SKM-1 (cell line): Measurements from ENCODE around the gene PTOV1.

ENCODE experiments used
- DNase-seq: peaks from one replicate; lab custom pipeline; 2025; ENCODE audit not compliant: unreplicated experiment; lab: John Stamatoyannopoulos, UW

PTOV1 gene

DNA sequence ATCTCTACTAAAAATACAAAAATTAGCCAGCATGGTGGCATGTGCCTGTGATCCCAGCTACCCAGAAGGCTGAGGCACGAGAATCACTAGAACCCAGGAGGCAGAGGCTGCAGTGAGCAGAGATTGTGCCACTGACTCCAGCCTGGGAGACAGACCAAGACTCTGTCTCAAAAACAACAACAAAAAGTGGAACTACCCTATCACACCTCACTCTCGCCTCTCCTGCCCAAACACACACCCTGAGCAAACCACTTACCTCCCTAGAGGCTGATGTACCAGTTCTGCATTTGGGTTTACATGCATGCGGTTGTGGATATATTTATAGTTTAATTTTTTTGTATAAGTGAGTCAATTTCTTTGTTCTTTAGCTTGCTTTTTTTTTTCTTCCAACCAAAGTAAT lies 7.7 kb upstream of the PTOV1 start:
- no peak for DNase-seq

GRCh38 chr19:49844138-49845095 lies 6.5 kb upstream of the PTOV1 start:
- peak; percentile 2 for DNase-seq

GRCh38 chr19:49845414-49845813 lies 5.5 kb upstream of the PTOV1 start:
- no peak for DNase-seq

DNA sequence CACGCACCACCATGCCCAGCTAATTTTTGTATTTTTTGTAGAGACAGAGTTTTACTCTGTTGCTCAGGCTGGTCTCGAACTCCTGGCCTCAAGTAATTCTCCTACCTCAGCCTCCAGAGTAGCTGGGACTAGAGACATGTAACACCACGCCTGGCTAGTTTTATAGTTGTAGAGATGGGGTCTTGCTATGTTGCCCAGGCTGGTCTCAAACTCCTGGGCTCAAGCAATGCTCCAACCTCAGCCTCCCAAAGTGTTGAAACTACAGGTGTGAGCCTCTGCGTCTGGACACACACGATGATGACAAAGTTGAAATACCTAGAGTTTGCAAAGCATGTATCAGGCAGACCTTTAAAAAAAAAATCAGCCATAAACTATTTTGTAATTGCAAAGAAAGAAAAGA lies 4.6 kb upstream of the PTOV1 start:
- no peak for DNase-seq

GRCh38 chr19:49847731-49848696 lies 2.9 kb upstream of the PTOV1 start:
- no peak for DNase-seq

DNA sequence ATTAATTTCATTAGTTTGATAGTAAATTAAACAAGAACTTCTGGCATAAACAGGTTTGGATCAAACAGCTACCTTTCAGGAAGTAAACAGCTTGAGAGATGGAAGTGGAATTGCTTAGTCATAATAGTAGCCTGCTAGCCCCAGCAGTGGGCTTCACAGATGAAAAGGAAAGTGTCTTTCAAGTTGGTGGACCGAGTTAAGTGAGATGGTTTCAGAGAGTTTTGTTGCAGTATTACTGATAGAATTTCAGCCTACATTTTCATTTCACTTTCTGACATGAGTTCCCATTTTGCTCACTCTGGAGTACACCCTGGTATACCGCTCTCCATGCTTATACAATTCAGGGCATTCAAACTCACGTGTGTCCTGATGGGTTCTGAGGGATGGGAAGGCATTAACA lies 2.0 kb upstream of the PTOV1 start:
- no peak for DNase-seq

- DNase-seq: no peak
These were observed 1.3 kb upstream of the PTOV1 start for GRCh38 chr19:49849433-49850220.

DNA sequence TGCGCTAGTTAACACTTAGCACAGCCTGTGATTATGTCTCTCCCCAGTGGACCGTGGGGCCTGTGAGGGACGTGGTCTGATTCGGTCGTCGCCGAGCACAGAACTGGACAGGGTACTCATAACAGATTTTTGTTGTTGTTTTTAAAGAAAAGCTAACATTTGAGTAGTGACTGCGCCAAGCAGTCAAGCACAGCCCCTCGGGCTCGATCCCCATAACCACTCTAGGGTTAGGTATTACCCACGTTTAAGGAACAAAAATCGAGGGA lies 805 bp upstream of the PTOV1 start:
- no peak for DNase-seq

DNA sequence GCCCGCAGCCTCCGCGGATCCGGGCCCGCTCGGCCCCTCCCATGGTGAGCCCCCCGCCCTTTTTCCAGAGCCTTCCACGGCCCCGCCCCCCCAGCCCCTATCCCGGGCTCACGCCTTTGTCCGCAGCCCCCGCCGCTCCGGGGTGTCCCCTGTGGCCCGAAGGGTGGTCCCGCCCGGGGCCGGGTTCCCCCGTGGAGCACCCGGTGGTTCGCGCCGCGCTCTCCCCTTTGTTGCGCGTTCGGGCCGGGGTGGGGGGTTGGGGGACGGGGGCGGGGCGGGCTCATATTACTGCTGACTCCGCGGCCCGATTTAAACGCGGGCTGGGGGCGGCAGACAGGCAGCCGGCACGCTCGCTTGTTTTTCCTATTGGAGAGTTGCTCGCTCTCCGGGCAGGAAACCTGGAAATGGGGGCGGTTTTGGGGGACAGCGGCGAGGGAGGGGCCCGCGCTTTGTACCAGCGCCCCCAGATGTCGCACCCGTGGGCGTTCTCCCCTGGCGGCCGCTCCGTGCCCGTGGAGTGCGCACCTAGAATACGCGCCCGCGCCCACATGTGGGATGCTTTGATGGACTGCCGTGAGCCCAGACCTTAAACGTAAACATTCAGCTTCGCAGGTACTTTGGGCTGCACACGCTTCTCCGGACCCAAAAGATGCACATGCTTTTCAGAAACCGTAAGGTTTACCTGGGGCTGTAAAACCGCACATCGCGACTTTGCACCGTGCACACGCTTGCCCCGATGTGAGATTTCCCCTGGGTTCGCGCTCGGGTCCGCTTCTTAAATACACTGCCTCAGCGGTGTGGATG lies 699 bp downstream of the PTOV1 start:
- no peak for DNase-seq

DNA sequence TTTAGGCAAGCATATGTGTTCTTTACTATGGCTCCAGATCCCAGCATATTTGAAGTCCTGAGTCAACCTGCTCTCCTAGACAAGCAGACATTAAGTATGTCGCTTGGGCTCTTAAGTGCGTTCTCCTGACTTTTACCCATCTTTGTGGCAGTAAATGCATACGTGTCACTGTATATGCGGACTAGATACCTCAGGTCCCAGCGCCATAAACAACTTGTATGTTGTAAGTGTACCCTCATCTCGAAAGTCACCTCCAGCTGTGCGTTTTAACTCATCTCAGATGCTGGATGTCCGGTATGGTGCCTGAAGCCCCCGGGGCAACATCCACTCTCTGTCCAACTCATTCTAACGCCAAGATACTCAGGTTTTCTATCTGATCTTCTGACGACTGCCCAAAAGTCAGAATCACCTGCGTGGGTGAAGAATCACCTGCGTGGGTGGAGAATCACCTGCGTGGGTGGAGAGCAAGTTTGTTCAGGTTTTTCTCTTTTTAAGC lies 1.7 kb downstream of the PTOV1 start:
- no peak for DNase-seq

DNA sequence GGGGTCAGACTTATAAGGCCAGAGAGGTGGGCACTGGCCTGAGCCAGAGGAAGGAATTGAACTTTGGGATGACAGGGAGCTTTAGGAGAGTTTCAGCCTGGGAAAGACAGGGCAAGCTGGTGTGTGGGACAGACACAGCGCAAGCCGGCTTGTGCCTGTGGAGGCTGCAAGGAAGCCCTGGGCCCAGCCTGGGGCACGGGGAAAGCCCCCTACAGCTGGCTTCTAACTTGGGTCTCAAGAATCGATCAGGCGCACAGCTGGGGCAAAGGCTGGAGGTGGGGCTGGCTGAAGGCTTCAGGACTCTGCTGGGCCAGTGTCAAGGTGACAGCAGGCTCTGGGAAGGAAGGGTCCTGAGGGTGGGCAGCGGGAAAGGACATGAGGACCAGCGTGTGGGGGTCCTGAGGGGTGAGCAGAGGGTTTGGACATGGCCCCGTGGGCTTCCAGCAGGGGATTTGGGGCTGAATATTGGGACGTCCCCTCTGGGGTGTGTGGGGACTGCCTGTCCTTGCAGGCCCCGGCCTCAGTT lies 3.0 kb downstream of the PTOV1 start:
- DNase-seq: no peak

- no peak for DNase-seq
These were observed 3.7 kb downstream of the PTOV1 start for GRCh38 chr19:49854378-49855263.

DNA sequence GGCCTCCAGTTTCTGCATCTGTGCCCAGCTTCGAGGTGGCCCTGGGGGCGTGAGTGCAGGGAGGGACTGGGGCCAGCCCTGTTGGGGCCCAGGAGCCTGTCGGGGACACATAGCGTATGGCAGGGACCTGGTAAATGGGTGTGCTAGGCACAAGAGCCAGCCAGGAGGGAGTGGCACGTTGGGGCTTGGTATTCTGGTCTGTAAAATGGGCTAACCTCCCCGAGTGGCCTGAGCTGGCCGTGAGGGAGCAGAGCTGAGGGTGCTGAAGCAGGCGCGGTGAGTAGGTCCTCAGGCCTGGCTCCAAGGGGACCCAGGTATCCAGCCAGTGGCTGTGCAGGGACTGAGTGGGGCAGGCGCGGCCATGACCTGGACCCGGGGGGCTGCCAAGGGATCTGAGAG lies 4.3 kb downstream of the PTOV1 start:
- DNase-seq: no peak

DNA sequence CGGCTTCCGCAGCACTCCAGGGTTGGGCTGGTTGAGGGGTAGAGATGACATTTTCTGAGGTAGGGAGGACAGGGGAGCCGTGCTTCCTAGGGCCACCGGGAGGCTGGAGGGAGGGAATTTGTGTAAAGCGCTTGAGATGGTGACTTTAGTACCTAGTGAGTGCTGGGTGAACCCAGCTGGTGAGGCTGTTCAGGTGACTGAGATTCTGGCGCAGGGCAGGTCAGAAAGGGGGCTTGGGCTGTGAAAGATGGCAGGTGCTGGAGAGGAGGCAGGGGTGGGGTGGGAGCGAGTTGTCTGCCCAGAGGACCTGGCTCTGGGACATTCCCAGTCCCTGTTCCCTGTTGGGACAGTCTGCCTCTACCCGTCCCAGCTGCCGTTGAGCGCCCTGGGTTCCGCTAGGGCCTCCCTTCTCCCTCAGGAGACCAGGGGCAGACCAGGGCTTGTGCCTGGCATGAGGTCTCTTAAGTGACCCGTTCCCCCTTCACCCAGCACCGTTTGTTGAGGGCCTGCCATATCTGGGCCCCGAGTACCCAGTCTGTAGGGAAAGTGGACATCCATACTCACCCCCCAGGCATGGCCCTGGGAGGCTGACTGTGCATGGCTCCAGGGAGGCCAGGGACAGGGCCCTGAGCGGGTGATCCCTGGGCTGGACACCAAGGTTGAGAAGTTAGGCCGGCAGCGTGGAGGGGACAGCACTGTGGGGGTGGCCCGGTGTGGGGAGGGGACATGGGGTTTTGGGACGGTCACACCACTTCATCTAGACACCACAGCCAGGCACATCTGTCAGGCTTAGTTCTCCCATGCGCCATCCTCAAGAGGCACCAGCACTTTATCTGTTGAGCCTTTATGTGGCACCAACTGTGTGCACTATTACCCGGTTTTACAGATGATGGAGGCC lies 5.0 kb downstream of the PTOV1 start:
- DNase-seq: no peak

DNA sequence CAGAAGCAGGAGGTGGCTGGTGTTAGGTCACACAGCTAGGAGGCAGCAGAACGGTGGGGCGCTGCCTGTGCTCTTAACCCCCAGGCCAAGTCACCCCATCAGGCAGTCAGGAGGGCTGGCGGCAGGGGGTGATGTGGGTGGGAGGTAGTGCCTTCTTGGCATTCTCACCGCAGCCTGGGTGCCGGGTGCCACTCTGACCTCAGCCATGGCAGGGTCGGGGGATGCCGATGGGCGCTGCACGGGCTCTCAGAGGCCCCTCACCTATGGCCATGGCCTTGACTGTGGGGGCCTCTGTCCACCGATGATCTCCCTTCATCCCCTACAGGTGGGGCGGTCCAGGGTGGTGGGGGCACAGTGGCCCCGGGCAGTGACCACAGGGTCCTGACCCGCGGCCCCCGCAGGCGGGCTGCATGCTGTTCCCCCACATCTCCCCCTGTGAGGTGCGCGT lies 5.6 kb downstream of the PTOV1 start:
- no peak for DNase-seq

- no peak for DNase-seq
These were observed 6.3 kb downstream of the PTOV1 start for GRCh38 chr19:49857061-49857837.

DNA sequence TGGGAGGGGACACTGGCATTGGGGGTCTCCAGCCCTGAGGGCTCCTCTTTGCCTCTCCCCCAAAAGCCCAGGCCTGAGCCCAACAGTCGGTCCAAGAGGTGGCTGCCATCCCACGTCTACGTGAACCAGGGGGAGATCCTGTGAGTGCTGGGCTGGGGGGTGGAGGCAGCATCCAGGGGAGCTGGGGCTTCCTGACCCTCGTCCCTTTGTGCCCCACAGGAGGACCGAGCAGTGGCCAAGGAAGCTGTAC lies 6.8 kb downstream of the PTOV1 start:
- no peak for DNase-seq
